Measurements from ENCODE around the gene GAS2L1. TPM values are rescaled to one million over a fixed set of nuclear protein-coding genes. Genes with fewer than 3 reads are reported as not detected.

Gene GAS2L1
- total and polyA plus RNA-seq, 11 donors, result 12.0 to 48.3 (median 18.0) TPM

DNA sequence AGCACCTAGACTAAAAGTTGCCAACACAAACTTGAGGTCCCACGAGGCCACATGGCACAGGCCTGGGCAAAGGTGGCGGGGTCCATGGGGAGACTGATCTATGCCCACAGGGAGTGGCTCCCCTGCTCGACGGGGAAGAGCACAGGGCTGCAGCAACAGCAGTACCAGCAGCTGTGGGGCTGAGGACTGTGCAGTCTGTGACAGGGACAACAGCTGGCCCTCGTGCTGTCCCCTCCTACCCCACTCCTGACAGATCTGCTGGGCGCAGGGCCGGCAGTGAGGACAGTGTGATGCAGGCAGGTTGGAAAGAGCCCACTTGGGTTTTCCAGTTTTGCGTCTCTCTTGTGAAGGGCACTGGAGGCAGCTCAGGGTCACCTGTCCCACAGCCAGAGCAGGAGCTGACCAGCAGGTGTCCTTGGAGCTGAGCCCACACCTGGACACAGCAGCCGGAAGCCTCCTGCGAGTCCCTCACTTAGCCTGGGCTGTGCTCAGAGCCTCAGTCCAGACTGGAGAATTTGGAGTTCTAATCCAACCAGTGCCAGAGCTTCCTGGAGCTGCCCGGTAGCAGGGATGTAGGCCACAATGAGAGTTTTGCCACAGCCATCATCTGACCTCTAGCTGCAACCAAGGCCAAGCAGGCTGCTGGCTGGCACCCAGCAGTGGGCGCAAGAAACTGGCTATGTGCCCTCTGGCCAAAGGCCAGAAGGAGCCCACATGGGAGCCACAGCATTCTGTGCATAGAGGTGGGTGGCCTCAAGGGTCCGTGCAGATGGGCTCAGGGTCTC, 3.6 kb upstream of the GAS2L1 start:
- intact Hi-C loops (cut with DNase I), result loop anchor here in 1 of 10 donors (5.0 kb wide), 1 partner anchor 54 kb away; no protein-coding TSS in a partner anchor
- Histone ChIP-seq H3K27me3 (no peaks in the 10 kb centered on the region), H3K27ac (peak overlapping the region in 7 of 12 donors; percentile 3 to 63 (median 35)), H3K36me3 (peaks cover 0 to 37% (median 31%) of the 10 kb centered on the region in 9 donors), H3K4me1 (peaks cover 0 to 29% (median 16%) of the 10 kb centered on the region in 12 donors), H3K4me3 (no peak overlapping the region), H3K9me3 (no peaks in the 10 kb centered on the region)
- no peak for TF ChIP-seq POLR2A (IDR thresholded peaks at IDR 0.05)
- TF ChIP-seq, protein P1, sequence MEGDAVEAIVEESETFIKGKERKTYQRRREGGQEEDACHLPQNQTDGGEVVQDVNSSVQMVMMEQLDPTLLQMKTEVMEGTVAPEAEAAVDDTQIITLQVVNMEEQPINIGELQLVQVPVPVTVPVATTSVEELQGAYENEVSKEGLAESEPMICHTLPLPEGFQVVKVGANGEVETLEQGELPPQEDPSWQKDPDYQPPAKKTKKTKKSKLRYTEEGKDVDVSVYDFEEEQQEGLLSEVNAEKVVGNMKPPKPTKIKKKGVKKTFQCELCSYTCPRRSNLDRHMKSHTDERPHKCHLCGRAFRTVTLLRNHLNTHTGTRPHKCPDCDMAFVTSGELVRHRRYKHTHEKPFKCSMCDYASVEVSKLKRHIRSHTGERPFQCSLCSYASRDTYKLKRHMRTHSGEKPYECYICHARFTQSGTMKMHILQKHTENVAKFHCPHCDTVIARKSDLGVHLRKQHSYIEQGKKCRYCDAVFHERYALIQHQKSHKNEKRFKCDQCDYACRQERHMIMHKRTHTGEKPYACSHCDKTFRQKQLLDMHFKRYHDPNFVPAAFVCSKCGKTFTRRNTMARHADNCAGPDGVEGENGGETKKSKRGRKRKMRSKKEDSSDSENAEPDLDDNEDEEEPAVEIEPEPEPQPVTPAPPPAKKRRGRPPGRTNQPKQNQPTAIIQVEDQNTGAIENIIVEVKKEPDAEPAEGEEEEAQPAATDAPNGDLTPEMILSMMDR (IDR thresholded peaks at IDR 0.05), result no peak
- DNase-seq (peak in 1 of 5 donors; percentile 52), ATAC-seq (no peak)
- WGBS, 4 donors, result 46 to 53% (median 50%) methylated on average over 11 to 13 of the region's 13 CpGs

DNA sequence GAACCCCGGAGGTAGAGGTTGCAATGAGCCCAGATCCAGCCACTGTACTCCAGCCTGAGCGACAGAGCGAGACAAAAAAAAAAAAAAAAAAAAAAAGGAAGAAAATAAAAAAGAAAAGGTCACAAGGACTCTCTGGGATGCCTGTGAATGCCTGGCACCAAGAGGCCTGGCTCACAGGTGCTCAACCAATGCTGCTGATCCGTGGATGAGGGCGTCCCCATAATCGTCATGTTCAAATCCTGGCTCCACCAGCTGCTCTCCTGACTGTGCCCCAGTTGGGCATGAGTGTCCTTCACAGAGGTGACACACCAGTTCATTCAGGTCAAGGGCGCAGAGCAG, 645 bp upstream of the GAS2L1 start:
- peaks cover 0 to 8% (median 2%) of the 10 kb centered on the region in 9 donors for H3K36me3 ChIP-seq
- H3K4me3 ChIP-seq, result peak overlapping the region in 9 of 12 donors; percentile 63 to 98 (median 91)
- H3K9me3 ChIP-seq, result no peaks in the 10 kb centered on the region
- DNase-seq (no peak), ATAC-seq (no peak)
- intact Hi-C loops (cut with DNase I), result loop anchor here in 9 of 10 donors (1.0 to 5.0 kb wide), 10 partner anchors 35 to 1016 kb away; partner anchors contain the start of genes EWSR1 (in 3 of the 9) and RHBDD3 (in 1 of the 9)
- peak overlapping the region in 11 of 12 donors; percentile 86 to 95 (median 89) for H3K27ac ChIP-seq
- WGBS, 4 donors, result 48 to 53% (median 49%) methylated on average over 7 of the region's 7 CpGs
- no peaks in the 10 kb centered on the region for H3K27me3 ChIP-seq
- peaks cover 6 to 59% (median 45%) of the 10 kb centered on the region in 12 donors for H3K4me1 ChIP-seq
- TF ChIP-seq, protein P1 (IDR thresholded peaks at IDR 0.05), result no peak
- no peak for TF ChIP-seq POLR2A (IDR thresholded peaks at IDR 0.05)

DNA sequence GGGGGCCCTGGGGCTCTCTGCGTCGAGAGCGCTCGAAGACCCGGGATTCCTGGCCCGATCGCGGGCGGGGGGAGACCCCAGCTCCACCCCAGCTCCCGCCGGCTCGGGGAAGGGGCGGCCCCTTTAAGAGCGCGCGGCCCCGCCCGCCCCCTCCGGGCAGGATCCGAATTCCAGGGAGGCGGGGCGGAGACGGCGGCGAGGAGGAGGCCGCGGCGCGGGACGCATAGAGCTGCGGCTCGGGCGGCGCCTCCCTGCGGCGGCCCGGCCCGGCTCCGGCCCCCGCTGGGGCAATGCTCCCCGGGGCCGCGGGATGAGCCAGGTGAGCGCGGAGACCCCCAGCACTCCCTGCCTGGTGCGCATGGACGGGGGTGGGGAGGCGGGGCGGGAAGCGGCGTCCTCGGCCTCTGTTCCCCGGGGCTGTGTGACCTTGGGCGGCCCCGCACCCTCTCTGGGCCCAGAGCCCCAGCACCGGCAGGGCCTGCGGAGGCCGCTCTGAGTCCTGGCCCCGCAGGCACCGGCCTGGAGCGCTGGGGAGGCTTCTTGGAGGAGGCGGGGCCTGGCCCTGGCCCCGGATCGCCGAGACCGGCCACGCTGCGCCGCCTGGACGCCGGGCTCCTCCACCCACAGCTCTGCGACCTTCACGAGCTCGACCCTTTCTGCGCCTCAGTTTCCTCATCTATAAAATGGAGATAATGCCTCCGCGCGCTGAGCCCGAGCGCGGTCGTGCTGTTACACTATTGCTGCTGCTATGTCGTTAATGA, 565 bp downstream of the GAS2L1 start:
- Histone ChIP-seq H3K27ac (peak overlapping the region; percentile 86 to 95 (median 89)), H3K4me1 (peaks cover 9 to 71% (median 55%) of the 10 kb centered on the region in 12 donors), H3K9me3 (no peaks in the 10 kb centered on the region), H3K36me3 (peaks cover 0 to 7% (median 0%) of the 10 kb centered on the region in 9 donors), H3K27me3 (no peaks in the 10 kb centered on the region), H3K4me3 (peak overlapping the region; percentile 63 to 98 (median 85))
- intact Hi-C loops (cut with DNase I), result loop anchor here in 9 of 10 donors (1.0 to 5.0 kb wide), 10 partner anchors 35 to 1015 kb away; partner anchors contain the start of genes EWSR1 (in 3 of the 9) and RHBDD3 (in 1 of the 9)
- DNase-seq, result peak; percentile 88 to 93 (median 90)
- 1 to 5% (median 3%) methylated on average over 19 to 83 of the region's 83 CpGs for WGBS, 4 donors
- TF ChIP-seq, protein P1 (IDR thresholded peaks at IDR 0.05), result peak in 5 of 12 donors; percentile 4 to 44 (median 31)
- peak; percentile 34 to 87 for TF ChIP-seq POLR2A (IDR thresholded peaks at IDR 0.05)
- peak; percentile 41 to 74 (median 66) for ATAC-seq

Measured in heart left ventricle (tissue), 16 donors.